Erythroblast (primary cell): ENCODE data around the gene LRRC1.

Experiments
- GATA1 ChIP-seq: IDR thresholded peaks from 2 replicates; pipeline ENCODE4 v1.6.1; 2011; ENCODE audit warnings: low read depth, mild to moderate bottlenecking, control low read depth, low read length, moderate library complexity
- POLR2A ChIP-seq: IDR thresholded peaks from 2 replicates; pipeline ENCODE4 v1.6.1; 2011; ENCODE audit warnings: mild to moderate bottlenecking, low read length

- TF ChIP-seq POLR2A (no peak), GATA1 (no peak)
Measured at GRCh38 chr6:53765270-53765669, 29.5 kb upstream of the LRRC1 start.
